GM12872 (cell line): Measurements from ENCODE around the gene PTPRF.

Experiments used
- CTCF ChIP-seq: IDR thresholded peaks from 3 replicates; pipeline ENCODE4 v1.5.1; 2011; ENCODE audit warnings: low read depth, mild to moderate bottlenecking, low read length, moderate library complexity; ENCODE audit not compliant: insufficient read depth

Gene PTPRF

GRCh38 chr1:43545695-43546387 lies 15.2 kb downstream of the PTPRF start:
- no peak for TF ChIP-seq CTCF

- no peak for TF ChIP-seq CTCF
These were observed 15.9 kb downstream of the PTPRF start for GRCh38 chr1:43546388-43547100.

GRCh38 chr1:43547538-43548072 lies 16.9 kb downstream of the PTPRF start:
- TF ChIP-seq CTCF = no peak

GRCh38 chr1:43548285-43549271 lies 17.9 kb downstream of the PTPRF start:
- TF ChIP-seq CTCF = no peak

- TF ChIP-seq CTCF = no peak
These were observed 19.4 kb downstream of the PTPRF start for GRCh38 chr1:43549921-43550597.

- TF ChIP-seq CTCF = no peak
These were observed 20.0 kb downstream of the PTPRF start for GRCh38 chr1:43550598-43551246.
